ENCODE measurements around the gene KIFC3.

Gene KIFC3

DNA sequence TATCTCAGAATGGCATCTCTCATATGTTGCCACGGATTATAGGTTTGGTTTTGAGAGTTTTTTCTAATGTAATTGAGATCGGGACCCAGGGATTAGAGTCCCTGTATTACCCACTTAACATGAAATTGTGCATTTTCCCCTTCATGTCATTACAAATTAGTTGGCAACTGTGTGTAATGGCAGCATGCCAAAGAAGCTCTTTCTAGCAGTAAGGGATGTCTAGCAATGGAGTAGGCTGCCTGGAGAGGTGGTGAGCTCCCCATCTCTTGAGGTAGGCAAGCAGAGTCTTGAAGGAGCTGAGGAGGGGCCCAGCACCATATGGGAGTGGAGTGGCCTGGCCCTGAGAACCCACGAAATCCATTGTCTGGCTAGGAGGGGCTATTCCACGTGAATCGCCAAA, 76.7 kb downstream of the KIFC3 start:
- DNase-seq (ENCODE audit: extremely low read depth, low read depth), result no peak

GRCh38 chr16:57725151-57725550, 77.1 kb downstream of the KIFC3 start:
- TF ChIP-seq, protein P1, sequence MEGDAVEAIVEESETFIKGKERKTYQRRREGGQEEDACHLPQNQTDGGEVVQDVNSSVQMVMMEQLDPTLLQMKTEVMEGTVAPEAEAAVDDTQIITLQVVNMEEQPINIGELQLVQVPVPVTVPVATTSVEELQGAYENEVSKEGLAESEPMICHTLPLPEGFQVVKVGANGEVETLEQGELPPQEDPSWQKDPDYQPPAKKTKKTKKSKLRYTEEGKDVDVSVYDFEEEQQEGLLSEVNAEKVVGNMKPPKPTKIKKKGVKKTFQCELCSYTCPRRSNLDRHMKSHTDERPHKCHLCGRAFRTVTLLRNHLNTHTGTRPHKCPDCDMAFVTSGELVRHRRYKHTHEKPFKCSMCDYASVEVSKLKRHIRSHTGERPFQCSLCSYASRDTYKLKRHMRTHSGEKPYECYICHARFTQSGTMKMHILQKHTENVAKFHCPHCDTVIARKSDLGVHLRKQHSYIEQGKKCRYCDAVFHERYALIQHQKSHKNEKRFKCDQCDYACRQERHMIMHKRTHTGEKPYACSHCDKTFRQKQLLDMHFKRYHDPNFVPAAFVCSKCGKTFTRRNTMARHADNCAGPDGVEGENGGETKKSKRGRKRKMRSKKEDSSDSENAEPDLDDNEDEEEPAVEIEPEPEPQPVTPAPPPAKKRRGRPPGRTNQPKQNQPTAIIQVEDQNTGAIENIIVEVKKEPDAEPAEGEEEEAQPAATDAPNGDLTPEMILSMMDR (IDR thresholded peaks at IDR 0.05; ENCODE audit: low read depth, low read length), result no peak
- DNase-seq (ENCODE audit: extremely low read depth, low read depth), result no peak

More for the DNA sequence above, 76.7 kb downstream of the KIFC3 start:
- TF ChIP-seq, protein P1 (IDR thresholded peaks at IDR 0.05; ENCODE audit: low read depth, low read length), result no peak

GRCh38 chr16:57724531-57724930, 77.8 kb downstream of the KIFC3 start:
- TF ChIP-seq, protein P1 (IDR thresholded peaks at IDR 0.05; ENCODE audit: low read depth, low read length), result no peak

DNA sequence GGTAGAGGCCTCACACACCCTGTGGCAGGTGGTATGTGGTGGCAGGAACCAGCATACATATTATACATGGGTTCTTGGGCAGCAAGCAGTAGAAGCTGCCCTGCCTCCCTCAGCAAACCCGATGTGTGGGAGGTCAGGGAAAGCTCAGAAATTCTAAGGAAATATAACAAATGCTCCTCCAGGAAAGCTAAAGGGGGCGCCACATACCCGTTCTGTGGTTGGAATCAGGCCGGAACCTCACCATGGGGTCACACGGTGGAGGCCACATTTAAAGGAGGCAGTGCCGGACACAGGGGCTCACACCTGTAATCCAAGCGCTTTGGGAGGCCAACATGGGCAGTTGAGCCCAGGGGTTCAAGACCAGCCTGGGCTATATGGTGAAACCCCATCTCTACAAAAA, 79.1 kb downstream of the KIFC3 start:
- no peak for DNase-seq (ENCODE audit: extremely low read depth, low read depth)
- TF ChIP-seq, protein P1 (IDR thresholded peaks at IDR 0.05; ENCODE audit: low read depth, low read length), result no peak

More at GRCh38 chr16:57724531-57724930, 77.8 kb downstream of the KIFC3 start:
- no peak for DNase-seq (ENCODE audit: extremely low read depth, low read depth)

- TF ChIP-seq, protein P1 (IDR thresholded peaks at IDR 0.05; ENCODE audit: low read depth, low read length), result no peak
- no peak for DNase-seq (ENCODE audit: extremely low read depth, low read depth)
These were observed 79.6 kb downstream of the KIFC3 start for GRCh38 chr16:57722651-57723050.

- no peak for DNase-seq (ENCODE audit: extremely low read depth, low read depth)
- TF ChIP-seq, protein P1 (IDR thresholded peaks at IDR 0.05; ENCODE audit: low read depth, low read length), result no peak
These were observed 80.1 kb downstream of the KIFC3 start for GRCh38 chr16:57722210-57722499.

GRCh38 chr16:57721356-57722209, 80.7 kb downstream of the KIFC3 start:
- TF ChIP-seq, protein P1 (IDR thresholded peaks at IDR 0.05; ENCODE audit: low read depth, low read length), result no peak

More at GRCh38 chr16:57721356-57722209, 80.7 kb downstream of the KIFC3 start:
- DNase-seq (ENCODE audit: extremely low read depth, low read depth), result no peak

Measured in AG09319 (cell line).